Fibroblast of the aortic adventitia (primary cell): ENCODE results near the gene SORBS2. TPM values are rescaled to one million over a fixed set of nuclear protein-coding genes. Genes with fewer than 3 reads are reported as not detected.
A peak's percentile ranks its signal among the peaks of the same experiment; 100 is the strongest.

Experiments
- DNase-seq: peaks from one replicate; pipeline ENCODE4 v3.0.0-alpha.2; 2010; ENCODE audit warnings: low read depth
- H3K4me3 ChIP-seq: 2 replicates; pipeline ENCODE4 v1.5.1; 2011; ENCODE audit warnings: low read depth, mild to moderate bottlenecking, control low read depth, low read length, moderate library complexity
- total RNA-seq: library from RNA; depleted of rRNA; stranded (reverse); fragments of >200 nt; gene quantifications from 2 replicates; pipeline ENCODE4 v1.2.3, GENCODE V29; 2012; ENCODE audit warnings: low replicate concordance
- TF ChIP-seq, protein P1 (sequence below): IDR thresholded peaks from 2 replicates; pipeline ENCODE4 v1.5.1; 2011; ENCODE audit warnings: mild to moderate bottlenecking, low read length, control low read depth, inconsistent platforms; ENCODE audit not compliant: insufficient read depth

SORBS2 gene
- total RNA-seq, 1 donor, result 2.8 TPM

GRCh38 chr4:185576962-185577950 is 234.7 kb downstream of the SORBS2 start:
- H3K4me3 ChIP-seq, result no peak overlapping the region
- TF ChIP-seq, protein P1, sequence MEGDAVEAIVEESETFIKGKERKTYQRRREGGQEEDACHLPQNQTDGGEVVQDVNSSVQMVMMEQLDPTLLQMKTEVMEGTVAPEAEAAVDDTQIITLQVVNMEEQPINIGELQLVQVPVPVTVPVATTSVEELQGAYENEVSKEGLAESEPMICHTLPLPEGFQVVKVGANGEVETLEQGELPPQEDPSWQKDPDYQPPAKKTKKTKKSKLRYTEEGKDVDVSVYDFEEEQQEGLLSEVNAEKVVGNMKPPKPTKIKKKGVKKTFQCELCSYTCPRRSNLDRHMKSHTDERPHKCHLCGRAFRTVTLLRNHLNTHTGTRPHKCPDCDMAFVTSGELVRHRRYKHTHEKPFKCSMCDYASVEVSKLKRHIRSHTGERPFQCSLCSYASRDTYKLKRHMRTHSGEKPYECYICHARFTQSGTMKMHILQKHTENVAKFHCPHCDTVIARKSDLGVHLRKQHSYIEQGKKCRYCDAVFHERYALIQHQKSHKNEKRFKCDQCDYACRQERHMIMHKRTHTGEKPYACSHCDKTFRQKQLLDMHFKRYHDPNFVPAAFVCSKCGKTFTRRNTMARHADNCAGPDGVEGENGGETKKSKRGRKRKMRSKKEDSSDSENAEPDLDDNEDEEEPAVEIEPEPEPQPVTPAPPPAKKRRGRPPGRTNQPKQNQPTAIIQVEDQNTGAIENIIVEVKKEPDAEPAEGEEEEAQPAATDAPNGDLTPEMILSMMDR, result no peak
- peak; percentile 28 for DNase-seq

GRCh38 chr4:185576314-185576961 is 235.6 kb downstream of the SORBS2 start:
- no peak overlapping the region for H3K4me3 ChIP-seq
- TF ChIP-seq, protein P1, result no peak
- DNase-seq, result peak; percentile 10

GRCh38 chr4:185573651-185574199 is 238.3 kb downstream of the SORBS2 start:
- TF ChIP-seq, protein P1, result no peak
- DNase-seq, result peak; percentile 54
- H3K4me3 ChIP-seq, result no peak overlapping the region

GRCh38 chr4:185570727-185571126 is 241.3 kb downstream of the SORBS2 start:
- no peak overlapping the region for H3K4me3 ChIP-seq
- no peak for DNase-seq
- TF ChIP-seq, protein P1, result no peak

DNA sequence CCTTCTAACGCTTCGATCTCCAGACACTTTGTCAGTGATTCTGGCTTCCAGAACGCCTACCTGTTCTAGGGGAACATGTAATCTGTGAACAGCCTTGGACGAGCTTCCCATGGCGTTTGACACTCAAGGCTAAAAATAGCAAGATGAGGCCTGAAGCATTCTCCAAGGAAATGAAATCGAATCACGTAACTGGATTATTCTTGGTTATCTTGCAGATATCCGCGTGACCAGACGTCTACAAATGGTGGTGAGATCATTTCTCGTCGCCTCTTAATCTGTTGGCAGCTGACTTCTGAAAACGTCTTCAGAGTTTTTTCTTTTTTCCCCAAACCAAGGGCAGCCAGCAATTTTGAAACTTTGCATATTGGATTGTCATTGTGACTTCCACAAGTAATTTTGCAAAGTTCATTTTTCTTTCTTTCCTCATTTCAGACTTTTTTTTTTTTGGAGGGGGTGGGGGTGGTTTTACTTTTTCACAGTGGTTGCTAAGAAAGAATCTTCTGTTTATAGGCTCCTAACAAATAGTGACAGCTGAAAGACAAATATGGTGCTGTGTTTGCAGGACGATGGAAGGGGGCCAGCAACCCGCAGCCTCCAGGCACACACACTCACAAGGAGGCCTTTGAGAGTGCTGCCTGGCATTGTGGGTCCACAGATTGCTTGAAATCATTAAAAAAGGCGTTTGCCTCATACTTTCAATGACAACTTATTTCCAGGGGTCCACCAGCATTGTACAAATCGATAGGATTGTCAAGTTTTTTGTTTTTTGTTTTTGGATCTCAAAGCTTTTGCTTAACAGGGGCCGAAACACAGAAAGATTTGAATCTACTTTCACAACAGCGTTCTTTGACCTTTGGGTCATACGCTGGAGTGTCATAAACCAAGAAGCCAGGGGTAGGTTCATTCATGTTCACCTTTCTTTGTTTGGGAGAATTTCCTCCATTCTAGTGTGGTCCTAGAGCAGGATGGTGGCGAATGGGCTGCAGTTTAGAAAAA is 244.3 kb downstream of the SORBS2 start:
- TF ChIP-seq, protein P1, result no peak
- H3K4me3 ChIP-seq, result no peak overlapping the region
- peak; percentile 91 for DNase-seq

DNA sequence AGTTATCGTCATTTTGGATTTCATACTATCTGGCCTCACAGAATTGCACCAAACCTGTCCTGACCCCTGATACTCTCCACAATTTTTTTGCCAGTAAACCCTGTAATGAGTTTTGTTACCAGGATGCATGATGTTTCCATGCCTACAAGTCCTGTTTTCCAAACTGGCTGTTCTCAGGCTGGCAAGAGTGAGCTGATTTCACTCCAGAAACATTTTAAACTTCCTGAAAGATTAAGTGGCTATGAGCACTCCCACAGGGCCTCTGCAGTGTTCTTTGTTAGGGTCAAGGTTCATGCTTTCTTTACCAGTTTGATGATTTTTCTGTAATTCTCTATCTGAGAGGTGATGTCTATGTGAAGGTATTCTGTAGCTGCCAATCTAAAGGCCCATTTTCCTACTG is 245.0 kb downstream of the SORBS2 start:
- peak; percentile 89 for DNase-seq
- H3K4me3 ChIP-seq, result no peak overlapping the region
- TF ChIP-seq, protein P1, result no peak
